Neural progenitor cell (in vitro differentiated cells): ENCODE data around the gene SCIMP. TPM values are rescaled to one million over a fixed set of nuclear protein-coding genes. Genes with fewer than 3 reads are reported as not detected.
"Not testable (repeated sequence)": the region's sequence is repeated elsewhere in the genome, so short reads cannot be mapped to it uniquely, and the experiment has no call there.

Experiments used
- DNase-seq: peaks from one replicate; pipeline ENCODE4 v3.0.0-alpha.2; 2016; ENCODE audit warnings: low spot score
- H2AFZ ChIP-seq: fragments of 200-600 bp; sonication (generic); replicated peaks from 2 replicates; pipeline ENCODE4 v1.6.1; 2016; ENCODE audit warnings: antibody characterized with exemption
- H3F3A ChIP-seq: fragments of 200-600 bp; sonication (generic); 2 replicates; pipeline ENCODE4 v1.6.1; 2016; ENCODE audit warnings: antibody characterized with exemption, low read depth
- H3K27ac ChIP-seq: fragments of 200-600 bp; sonication (generic); 2 replicates; pipeline ENCODE4 v1.5.1; 2016; ENCODE audit warnings: mild to moderate bottlenecking
- H3K27me3 ChIP-seq: fragments of 200-600 bp; sonication (generic); 2 replicates; pipeline ENCODE4 v1.6.1; 2016; ENCODE audit warnings: mild to moderate bottlenecking, moderate library complexity
- H3K36me3 ChIP-seq: fragments of 200-600 bp; sonication (generic); 2 replicates; pipeline ENCODE4 v1.5.1; 2016
- H3K4me1 ChIP-seq: fragments of 200-600 bp; sonication (generic); 2 replicates; pipeline ENCODE4 v1.6.1; 2016; ENCODE audit warnings: mixed run types
- H3K4me2 ChIP-seq: fragments of 200-600 bp; sonication (generic); 2 replicates; pipeline ENCODE4 v1.6.1; 2016
- H3K4me3 ChIP-seq: fragments of 200-600 bp; sonication (generic); 2 replicates; pipeline ENCODE4 v1.5.1; 2016
- H3K79me2 ChIP-seq: fragments of 200-600 bp; sonication (generic); 2 replicates; pipeline ENCODE4 v1.6.1; 2016; ENCODE audit warnings: low read depth
- H3K9ac ChIP-seq: fragments of 200-600 bp; sonication (generic); 2 replicates; pipeline ENCODE4 v1.6.1; 2016
- H3K9me3 ChIP-seq: fragments of 200-600 bp; sonication (generic); 2 replicates; pipeline ENCODE4 v1.5.1; 2016; ENCODE audit warnings: low read depth
- H4K20me1 ChIP-seq: fragments of 200-600 bp; sonication (generic); 2 replicates; pipeline ENCODE4 v1.6.1; 2016; ENCODE audit warnings: low read depth
- H3K27ac Mint-ChIP-seq: 3 replicates; pipeline ENCODE4 v1.8.0; 2021; ENCODE audit warnings: mixed read lengths
- H3K27me3 Mint-ChIP-seq: 2 replicates; pipeline ENCODE4 v1.8.0; 2022; ENCODE audit warnings: low read depth, mild to moderate bottlenecking, inconsistent platforms, moderate library complexity, mixed read lengths; ENCODE audit not compliant: insufficient read depth
- H3K36me3 Mint-ChIP-seq: 3 replicates; pipeline ENCODE4 v1.8.0; 2021; ENCODE audit warnings: mixed read lengths
- H3K4me1 Mint-ChIP-seq: 3 replicates; pipeline ENCODE4 v1.8.0; 2021; ENCODE audit warnings: mixed read lengths
- H3K4me3 Mint-ChIP-seq: 3 replicates; pipeline ENCODE4 v1.8.0; 2021; ENCODE audit warnings: mild to moderate bottlenecking, moderate library complexity, mixed read lengths
- H3K9me3 Mint-ChIP-seq: 3 replicates; pipeline ENCODE4 v1.8.0; 2020; ENCODE audit warnings: mixed read lengths
- CTCF ChIP-seq: fragments of 200-600 bp; sonication (generic); IDR thresholded peaks from 2 replicates; pipeline ENCODE4 v1.5.1; 2017; ENCODE audit warnings: antibody characterized with exemption, mild to moderate bottlenecking
- EZH2 ChIP-seq: fragments of 200-600 bp; sonication (generic); IDR thresholded peaks from 2 replicates; pipeline ENCODE4 v1.6.1; 2017; ENCODE audit warnings: antibody characterized with exemption, mild to moderate bottlenecking, moderate library complexity
- EZH2phosphoT487 ChIP-seq: fragments of 200-600 bp; sonication (generic); IDR thresholded peaks from 2 replicates; pipeline ENCODE4 v1.6.1; 2017; ENCODE audit warnings: antibody characterized with exemption
- total RNA-seq: library from RNA; depleted of rRNA; stranded (reverse); fragments of >200 nt; gene quantifications from 2 replicates; pipeline ENCODE4 v1.2.3, GENCODE V29; 2015; ENCODE audit warnings: low replicate concordance

The SCIMP gene
- total RNA-seq, 1 donor from 2014 or later = not detected

DNA sequence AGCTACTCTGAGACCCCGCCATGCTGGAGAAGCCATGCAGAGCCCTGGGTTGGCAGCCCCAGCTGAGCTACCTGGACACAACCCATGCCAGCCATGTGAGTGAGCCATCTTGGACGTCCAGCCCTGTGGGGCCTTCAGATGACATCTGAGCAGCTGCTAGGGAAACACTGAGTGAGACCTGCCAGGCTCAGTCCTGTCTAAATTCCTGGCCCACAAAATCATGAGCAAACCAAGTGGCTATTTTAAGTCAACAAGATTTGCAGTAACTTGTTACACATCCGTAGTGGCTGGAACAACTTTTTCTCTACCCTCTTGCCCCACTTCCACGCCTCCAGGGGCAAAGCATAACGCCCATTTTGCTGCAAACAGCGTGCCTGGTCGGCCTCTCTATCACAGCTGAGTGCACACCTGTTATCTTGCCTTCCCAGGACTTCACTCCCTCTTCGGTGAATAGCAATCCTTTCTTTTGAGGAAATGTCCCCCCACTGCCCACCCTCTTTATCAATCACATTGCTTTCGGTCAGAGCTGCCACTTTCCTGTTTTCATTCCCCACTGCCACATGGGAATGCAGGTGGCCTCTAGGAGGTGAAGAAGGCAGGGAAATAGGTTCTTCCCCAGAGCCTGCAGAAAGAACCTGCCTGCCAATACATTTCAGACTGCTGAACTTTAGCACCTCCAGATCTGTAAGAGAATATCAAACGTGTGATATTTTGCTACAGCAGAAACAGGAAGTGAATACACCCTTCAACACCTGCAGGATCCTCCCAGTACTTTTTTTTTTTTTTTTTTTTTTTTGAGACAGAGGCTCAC is 7.4 kb upstream of the SCIMP start:
- H3K4me2 ChIP-seq = no peak overlapping the region
- no peak overlapping the region for H3K27ac ChIP-seq
- H3K4me1 ChIP-seq = no peaks in the 10 kb centered on the region
- no peaks in the 10 kb centered on the region for H4K20me1 ChIP-seq
- H2AFZ ChIP-seq = no peak overlapping the region
- peak overlapping the region; percentile 71 for H3K27ac Mint-ChIP-seq
- no peak overlapping the region for H3K9ac ChIP-seq
- no peaks in the 10 kb centered on the region for H3K36me3 ChIP-seq
- no peaks in the 10 kb centered on the region for H3K27me3 ChIP-seq
- no peak overlapping the region for H3K4me3 ChIP-seq
- H3K9me3 Mint-ChIP-seq = no peaks in the 10 kb centered on the region
- no peaks in the 10 kb centered on the region for H3K4me1 Mint-ChIP-seq
- H3F3A ChIP-seq = no peaks in the 10 kb centered on the region
- H3K27me3 Mint-ChIP-seq = no peaks in the 10 kb centered on the region
- peak overlapping the region; percentile 48 for H3K4me3 Mint-ChIP-seq
- H3K9me3 ChIP-seq = no peaks in the 10 kb centered on the region
- H3K79me2 ChIP-seq = no peaks in the 10 kb centered on the region
- H3K36me3 Mint-ChIP-seq = no peaks in the 10 kb centered on the region
- no peak for TF ChIP-seq EZH2
- TF ChIP-seq CTCF = no peak
- TF ChIP-seq EZH2phosphoT487 = no peak
- DNase-seq = no peak

DNA sequence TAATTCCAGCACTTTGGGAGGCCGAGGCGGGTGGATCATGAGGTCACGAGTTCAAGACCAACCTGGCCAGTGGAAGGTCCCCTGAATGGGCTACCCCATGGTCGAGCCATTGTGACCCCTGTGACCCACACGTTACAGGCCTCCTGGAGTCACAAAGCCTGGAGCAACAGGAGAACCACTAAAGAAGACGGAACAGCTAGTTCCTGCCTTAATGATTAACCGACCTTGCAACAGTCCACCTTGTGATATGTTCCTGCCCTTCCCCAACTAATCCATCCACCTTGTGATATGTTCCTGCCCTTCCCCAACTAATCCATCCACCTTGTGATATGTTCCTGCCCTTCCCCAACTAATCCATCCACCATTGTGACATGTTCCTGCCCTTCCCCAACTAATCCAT is 5.1 kb upstream of the SCIMP start:
- H3K27me3 ChIP-seq, H3K4me3 Mint-ChIP-seq, H3K9me3 Mint-ChIP-seq, H3K27me3 Mint-ChIP-seq, H3K4me1 ChIP-seq, H3K4me2 ChIP-seq, H3K27ac ChIP-seq, H3K27ac Mint-ChIP-seq, H3K9ac ChIP-seq, H3K36me3 Mint-ChIP-seq, H2AFZ ChIP-seq, H3F3A ChIP-seq, H3K4me1 Mint-ChIP-seq, H4K20me1 ChIP-seq, H3K79me2 ChIP-seq, H3K9me3 ChIP-seq, H3K36me3 ChIP-seq, DNase-seq, H3K4me3 ChIP-seq: not testable (repeated sequence)

DNA sequence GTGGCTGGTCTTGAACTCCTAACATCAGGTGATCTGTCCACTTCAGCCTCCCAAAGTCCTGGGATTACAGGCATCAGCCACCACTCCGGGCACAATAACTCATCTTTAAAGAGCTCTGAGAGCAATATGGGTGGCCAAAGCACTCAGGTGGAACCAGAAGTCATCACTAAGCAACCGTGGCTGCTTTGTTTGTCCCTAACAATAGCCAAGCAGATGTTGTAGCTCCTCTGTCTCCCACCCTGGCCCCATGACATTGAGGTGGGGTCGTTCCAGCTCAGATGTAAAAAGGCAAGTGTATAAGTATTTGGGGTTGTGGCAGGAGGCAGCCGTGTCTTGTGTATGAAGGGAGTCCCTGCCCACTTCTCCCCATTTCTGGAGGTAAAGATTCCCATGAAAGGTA is 3.7 kb upstream of the SCIMP start:
- H3K9ac ChIP-seq = no peak overlapping the region
- H3F3A ChIP-seq = no peaks in the 10 kb centered on the region
- H3K27ac ChIP-seq = no peak overlapping the region
- TF ChIP-seq CTCF (no peak), EZH2phosphoT487 (no peak), EZH2 (no peak)
- Mint-ChIP-seq H3K27ac (no peak overlapping the region), H3K4me1 (no peaks in the 10 kb centered on the region), H3K36me3 (peaks cover 4% of the 10 kb centered on the region), H3K9me3 (no peaks in the 10 kb centered on the region), H3K27me3 (no peaks in the 10 kb centered on the region), H3K4me3 (no peak overlapping the region)
- no peaks in the 10 kb centered on the region for H3K36me3 ChIP-seq
- H3K79me2 ChIP-seq = no peaks in the 10 kb centered on the region
- H3K9me3 ChIP-seq = no peaks in the 10 kb centered on the region
- no peak overlapping the region for H3K4me3 ChIP-seq
- no peak for DNase-seq
- H3K27me3 ChIP-seq = no peaks in the 10 kb centered on the region
- no peak overlapping the region for H2AFZ ChIP-seq
- no peak overlapping the region for H3K4me2 ChIP-seq
- H3K4me1 ChIP-seq = no peaks in the 10 kb centered on the region
- no peaks in the 10 kb centered on the region for H4K20me1 ChIP-seq

DNA sequence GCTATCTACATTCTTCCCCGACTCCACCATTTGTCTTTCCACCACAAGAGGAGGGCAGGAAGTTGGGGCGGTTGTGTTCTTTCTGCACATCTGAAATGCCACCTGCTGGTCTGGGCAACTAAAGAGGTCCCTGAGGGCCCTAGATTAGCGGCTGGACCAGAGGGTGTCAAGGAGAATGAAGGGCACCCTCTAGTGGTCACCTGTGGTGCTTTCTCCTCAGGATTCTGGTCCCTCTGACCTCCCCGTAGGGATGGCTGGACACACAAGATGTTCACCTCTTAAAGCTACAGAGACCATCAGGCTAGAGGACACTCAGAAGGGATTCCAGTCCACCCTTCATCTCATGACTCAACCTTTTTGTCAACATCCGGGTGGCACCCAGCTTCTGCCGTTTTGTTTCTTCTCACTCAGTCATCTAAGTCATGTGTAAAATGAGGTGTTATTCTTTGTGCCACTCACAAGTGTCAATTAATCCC is 2.9 kb upstream of the SCIMP start:
- TF ChIP-seq CTCF = peak; percentile 75
- no peak for TF ChIP-seq EZH2
- TF ChIP-seq EZH2phosphoT487 = no peak
- Histone ChIP-seq H3K9me3 (no peaks in the 10 kb centered on the region), H4K20me1 (no peaks in the 10 kb centered on the region), H3K4me3 (no peak overlapping the region), H3K27me3 (no peaks in the 10 kb centered on the region), H3K27ac (no peak overlapping the region), H2AFZ (no peak overlapping the region), H3K36me3 (no peaks in the 10 kb centered on the region), H3K9ac (no peak overlapping the region), H3K79me2 (no peaks in the 10 kb centered on the region), H3F3A (no peaks in the 10 kb centered on the region), H3K4me2 (no peak overlapping the region), H3K4me1 (no peaks in the 10 kb centered on the region)
- DNase-seq = peak; percentile 77
- Mint-ChIP-seq H3K36me3 (peaks cover 4% of the 10 kb centered on the region), H3K27ac (no peak overlapping the region), H3K4me1 (peaks cover 4% of the 10 kb centered on the region), H3K4me3 (no peak overlapping the region), H3K27me3 (no peaks in the 10 kb centered on the region), H3K9me3 (no peaks in the 10 kb centered on the region)
